HK-2 (cell line): ENCODE measurements around the gene SRRM2.

Experiments used
- DNase-seq: peaks from one replicate; pipeline ENCODE4 v3.0.0-alpha.2; 2018; ENCODE audit not compliant: unreplicated experiment

Gene SRRM2

GRCh38 chr16:2762711-2763110, 10.3 kb downstream of the SRRM2 start:
- no peak for DNase-seq

- DNase-seq = no peak
Observed at GRCh38 chr16:2763173-2763572, 10.7 kb downstream of the SRRM2 start.

- no peak for DNase-seq
Observed at GRCh38 chr16:2764718-2765117, 12.3 kb downstream of the SRRM2 start.

- no peak for DNase-seq
Observed at GRCh38 chr16:2765462-2766404, 13.3 kb downstream of the SRRM2 start.

GRCh38 chr16:2766430-2767139, 14.1 kb downstream of the SRRM2 start:
- no peak for DNase-seq

GRCh38 chr16:2767140-2767731, 14.8 kb downstream of the SRRM2 start:
- no peak for DNase-seq

- no peak for DNase-seq
Observed at GRCh38 chr16:2767891-2768290, 15.5 kb downstream of the SRRM2 start.

GRCh38 chr16:2768403-2769089, 16.1 kb downstream of the SRRM2 start:
- no peak for DNase-seq

- DNase-seq = no peak
Observed at GRCh38 chr16:2769100-2769529, 16.7 kb downstream of the SRRM2 start.

GRCh38 chr16:2769675-2770056, 17.2 kb downstream of the SRRM2 start:
- no peak for DNase-seq

- DNase-seq = no peak
Observed at GRCh38 chr16:2770057-2770951, 17.9 kb downstream of the SRRM2 start.

GRCh38 chr16:2771496-2772402, 19.3 kb downstream of the SRRM2 start:
- no peak for DNase-seq

GRCh38 chr16:2773188-2773968, 20.9 kb downstream of the SRRM2 start:
- no peak for DNase-seq

- no peak for DNase-seq
Observed at GRCh38 chr16:2774161-2774891, 21.9 kb downstream of the SRRM2 start.

GRCh38 chr16:2775131-2775716, 22.8 kb downstream of the SRRM2 start:
- no peak for DNase-seq

- DNase-seq = no peak
Observed at GRCh38 chr16:2775765-2776499, 23.5 kb downstream of the SRRM2 start.

- no peak for DNase-seq
Observed at GRCh38 chr16:2776500-2777139, 24.2 kb downstream of the SRRM2 start.
